ENCODE data around the gene ZIC4. TPM values are rescaled to one million over a fixed set of nuclear protein-coding genes. Genes with fewer than 3 reads are reported as not detected.
A peak's percentile ranks its signal among the peaks of the same experiment; 100 is the strongest.

Gene ZIC4
- total RNA-seq, 2 donors from 2014 or later: not detected

GRCh38 chr3:147418808-147419701 is 12.7 kb upstream of the ZIC4 start:
- ATAC-seq: peak; percentile 39 to 53
- DNase-seq: no peak
- intact Hi-C loops (cut with DNase I): no loop called here

- intact Hi-C loops (cut with DNase I): no loop called here
- ATAC-seq (no peak), DNase-seq (no peak)
Observed at GRCh38 chr3:147418371-147418781, 12.0 kb upstream of the ZIC4 start.

- DNase-seq: no peak
- intact Hi-C loops (cut with DNase I): no loop called here
- ATAC-seq: no peak
Observed at GRCh38 chr3:147417551-147418295, 11.4 kb upstream of the ZIC4 start.

- DNase-seq: no peak
- intact Hi-C loops (cut with DNase I): no loop called here
- no peak for ATAC-seq
Observed at GRCh38 chr3:147416931-147417330, 10.6 kb upstream of the ZIC4 start.

- DNase-seq: no peak
- intact Hi-C loops (cut with DNase I): no loop called here
- ATAC-seq: no peak
Observed at GRCh38 chr3:147415874-147416273, 9.5 kb upstream of the ZIC4 start.

GRCh38 chr3:147415286-147415685 is 8.9 kb upstream of the ZIC4 start:
- ATAC-seq (no peak), DNase-seq (no peak)
- intact Hi-C loops (cut with DNase I): no loop called here

GRCh38 chr3:147414390-147415138 is 8.2 kb upstream of the ZIC4 start:
- ATAC-seq (no peak), DNase-seq (no peak)
- intact Hi-C loops (cut with DNase I): no loop called here

- intact Hi-C loops (cut with DNase I): no loop called here
- ATAC-seq (no peak), DNase-seq (no peak)
Observed at GRCh38 chr3:147413686-147414389, 7.5 kb upstream of the ZIC4 start.

- DNase-seq: no peak
- intact Hi-C loops (cut with DNase I): no loop called here
- ATAC-seq: no peak
Observed at GRCh38 chr3:147412917-147413685, 6.8 kb upstream of the ZIC4 start.

- DNase-seq (no peak), ATAC-seq (no peak)
- intact Hi-C loops (cut with DNase I): no loop called here
Observed at GRCh38 chr3:147412261-147412916, 6.0 kb upstream of the ZIC4 start.

- ATAC-seq (no peak), DNase-seq (no peak)
- intact Hi-C loops (cut with DNase I): no loop called here
Observed at GRCh38 chr3:147411815-147412241, 5.5 kb upstream of the ZIC4 start.

- ATAC-seq (peak in 1 of 2 donors; percentile 34), DNase-seq (no peak)
- intact Hi-C loops (cut with DNase I): no loop called here
Observed at GRCh38 chr3:147411238-147411814, 5.0 kb upstream of the ZIC4 start.

GRCh38 chr3:147410526-147411237 is 4.3 kb upstream of the ZIC4 start:
- ATAC-seq: no peak
- intact Hi-C loops (cut with DNase I): no loop called here
- no peak for DNase-seq

- intact Hi-C loops (cut with DNase I): no loop called here
- no peak for ATAC-seq
- no peak for DNase-seq
Observed at GRCh38 chr3:147410116-147410525, 3.8 kb upstream of the ZIC4 start.

- no peak for ATAC-seq
- DNase-seq: no peak
- intact Hi-C loops (cut with DNase I): no loop called here
Observed at GRCh38 chr3:147409143-147410115, 3.1 kb upstream of the ZIC4 start, which contains the start of gene ZIC1. ZIC1 (plus strand) TSS chr3:147409365; CDS start chr3:147410113, 748 bp downstream.
